G401.6 (cell line): ENCODE results near the gene XAGE3.

Experiments
- FAIRE-seq: peaks from 2 replicates; lab custom pipeline; 2012; peaks lifted over from hg19 to GRCh38; lab: Jason Lieb, UNC

Gene XAGE3

DNA sequence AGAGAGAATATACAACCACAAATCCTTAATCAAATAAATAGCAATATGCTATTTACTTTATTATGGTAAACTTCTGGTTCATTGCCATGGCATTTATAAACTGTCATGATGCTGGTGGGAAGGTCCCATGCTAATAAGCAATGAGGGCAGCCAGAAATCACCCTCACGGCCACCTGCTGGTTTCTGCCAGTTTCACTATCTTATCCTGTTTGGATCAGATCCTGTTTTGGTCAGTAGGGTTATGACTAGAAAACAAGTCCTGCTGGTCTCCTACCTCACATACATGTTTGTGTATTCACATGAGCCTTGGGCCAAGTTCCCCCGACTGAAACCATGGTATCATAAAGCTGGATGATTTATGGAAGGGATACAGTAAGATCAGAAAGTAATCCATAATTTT is 28.7 kb downstream of the XAGE3 start:
- FAIRE-seq: no peak

DNA sequence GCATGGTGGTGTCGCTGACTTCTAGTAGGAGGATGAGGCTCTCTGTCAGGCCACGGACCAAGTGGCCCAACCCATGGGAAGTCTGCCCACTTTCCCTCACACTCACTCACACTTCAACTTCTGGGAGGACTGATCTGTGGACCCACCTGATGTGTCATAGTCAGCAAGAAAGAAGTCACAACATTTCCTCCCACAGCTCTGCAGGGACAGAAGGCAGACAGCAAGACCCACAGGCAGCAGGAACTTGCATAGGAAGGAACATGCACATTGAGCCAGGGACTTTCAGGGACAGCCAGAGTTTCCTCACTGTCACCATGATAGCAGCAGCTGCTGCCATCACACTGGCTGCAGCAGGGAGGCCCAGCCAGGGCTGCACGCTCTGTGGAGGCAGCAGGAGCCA is 37.3 kb downstream of the XAGE3 start:
- FAIRE-seq: no peak

DNA sequence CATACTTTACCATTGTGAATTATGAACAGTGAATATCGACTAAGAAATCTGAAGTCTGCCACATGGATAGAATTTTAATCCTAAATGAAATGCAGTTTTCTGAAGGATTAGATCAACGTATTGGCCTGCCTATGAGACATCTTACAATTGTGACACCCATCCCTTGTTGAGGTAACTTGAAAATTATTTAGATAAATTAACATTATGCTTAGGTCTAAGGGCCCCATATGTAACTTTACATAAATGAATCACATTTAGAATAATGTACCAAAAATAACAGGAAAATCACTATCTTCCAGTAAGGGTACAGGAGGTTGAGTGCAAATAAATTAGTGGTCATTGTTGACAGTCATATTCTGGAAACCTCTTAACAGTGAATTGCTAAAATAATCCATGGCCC is 43.3 kb downstream of the XAGE3 start:
- FAIRE-seq: no peak

DNA sequence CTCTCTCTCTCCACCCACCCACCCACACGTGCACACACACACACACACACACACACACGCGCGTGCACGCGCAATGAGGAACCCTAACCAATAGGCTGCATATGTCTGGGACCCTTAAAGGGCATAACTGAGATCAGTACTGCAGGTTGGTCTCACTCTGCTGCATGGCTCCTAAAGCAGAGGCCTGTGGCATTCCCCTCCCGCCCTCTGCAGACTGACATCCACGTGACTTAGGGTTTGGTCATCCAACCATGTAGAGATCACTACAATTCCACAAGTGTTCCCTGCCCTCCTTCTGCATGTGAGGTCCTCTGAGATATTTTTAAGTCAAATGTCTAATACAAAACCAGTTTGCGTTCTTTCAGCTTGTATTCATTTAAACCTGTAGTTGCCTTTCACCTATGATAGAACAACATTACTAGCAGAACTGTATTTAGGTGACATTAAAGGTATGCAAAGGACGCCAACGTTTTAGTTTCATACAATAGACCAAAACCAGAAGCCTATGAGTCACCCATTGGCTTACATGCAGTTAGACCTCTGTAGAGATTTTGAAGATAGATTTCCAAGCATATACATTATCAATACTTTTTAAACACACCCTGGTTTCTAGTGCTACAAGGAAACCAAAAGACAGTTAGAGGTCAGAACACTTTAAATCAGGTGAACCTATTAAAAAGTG is 46.7 kb downstream of the XAGE3 start:
- FAIRE-seq: no peak

DNA sequence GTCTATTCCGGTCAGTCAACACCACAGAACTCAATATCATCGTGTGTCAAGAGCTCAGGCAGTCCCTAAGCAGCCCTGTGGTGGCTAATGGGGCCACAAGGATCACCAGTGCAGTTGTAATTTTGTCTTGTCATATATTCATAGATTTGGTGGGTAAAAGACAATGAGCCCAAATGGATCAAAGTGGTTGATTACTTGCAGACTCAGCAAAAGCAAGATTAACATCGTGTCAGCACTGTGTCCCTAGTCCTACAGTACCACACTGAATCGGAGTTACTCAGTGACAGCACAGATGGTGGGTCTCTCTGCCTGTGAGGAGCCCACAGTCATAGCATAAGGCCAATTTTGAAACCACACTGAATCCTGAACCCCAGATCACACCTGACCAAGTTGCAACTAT is 48.1 kb downstream of the XAGE3 start:
- FAIRE-seq: no peak
